Measurements from ENCODE around the gene CORO2B. TPM values are rescaled to one million over a fixed set of nuclear protein-coding genes. Genes with fewer than 3 reads are reported as not detected.

Gene CORO2B
- total and polyA plus RNA-seq, 9 of the 15 experiments (the other 6 are each of a cell fraction or from before 2014, with no cell fraction given), result not detected

- Histone ChIP-seq H2AFZ (ENCODE audit: low read depth, low read length) (no peak overlapping the region), H3K4me1 (replicated peaks in 1 of 2; ENCODE audit: control insufficient read depth in 2 of 2, insufficient read depth in 2 of 2, low read length in 2 of 2) (no peaks in the 10 kb centered on the region), H4K20me1 (replicated peaks; ENCODE audit: control insufficient read depth, insufficient read depth, low read length) (peaks cover 18% of the 10 kb centered on the region), H3K9me3 (replicated peaks; ENCODE audit: control insufficient read depth, insufficient read depth, low read depth, low read length) (no peaks in the 10 kb centered on the region), H3K4me2 (ENCODE audit: insufficient read depth, low read length) (no peak overlapping the region), H3K79me2 (ENCODE audit: control insufficient read depth, insufficient read depth, low read length) (no peaks in the 10 kb centered on the region), H3K4me3 (no peak overlapping the region), H3K36me3 (ENCODE audit: control insufficient read depth, insufficient read depth, low read length) (no peaks in the 10 kb centered on the region), H3K27me3 (ENCODE audit: control insufficient read depth in 2 of 2, insufficient read depth in 2 of 2, low read length in 2 of 2) (peaks cover 7 to 66% of the 10 kb centered on the region in 2 experiments; a peak in 4 of 5 replicates), H3K27ac (ENCODE audit: extremely low read depth, low read depth, low read length) (no peak overlapping the region), H3K9ac (ENCODE audit: insufficient read depth in 1 of 2, low read depth in 2 of 2, low read length in 2 of 2) (no peak overlapping the region), H3K9me1 (ENCODE audit: control insufficient read depth, insufficient read depth, low read length) (no peaks in the 10 kb centered on the region)
- CTCF ChIA-PET (ENCODE audit: low intra/inter-chr PET ratio), result no interaction called here
- no TSS peak for BruUV-seq (replicated peaks)
- no peak for DNase-seq (ENCODE audit: extremely low read depth in 1 of 4, low spot score in 3 of 4)
- TF ChIP-seq ASH1L (IDR thresholded peaks at IDR 0.05; ENCODE audit: borderline replicate concordance, low read depth, partially characterized antibody) (no peak), ZZZ3 (IDR thresholded peaks at IDR 0.05) (no peak), GABPA (tag; conservative IDR thresholded peaks at IDR 0.05; ENCODE audit: low read depth) (no peak), E2F8 (IDR thresholded peaks at IDR 0.05; ENCODE audit: low read depth, partially characterized antibody) (no peak), NFYB (IDR thresholded peaks at IDR 0.05; ENCODE audit: extremely low read depth, insufficient read length) (no peak), XRCC4 (IDR thresholded peaks at IDR 0.05; ENCODE audit: extremely low read depth, insufficient read depth, insufficient read length) (no peak), KDM1A (IDR thresholded peaks at IDR 0.05) (no peak), E4F1 (CRISPR knock-in tag; IDR thresholded peaks at IDR 0.05; ENCODE audit: borderline replicate concordance) (no peak), PHF8 (IDR thresholded peaks at IDR 0.05; ENCODE audit: borderline replicate concordance, low read length) (no peak), CGGBP1 (CRISPR knock-in tag; IDR thresholded peaks at IDR 0.05) (no peak), FOSL1 (tag; conservative IDR thresholded peaks at IDR 0.05) (no peak), CBX3 (IDR thresholded peaks at IDR 0.05; ENCODE audit: borderline replicate concordance in 1 of 2, low read length in 2 of 2) (no peak)
- ATAC-seq, result no peak
- FAIRE-seq, result no peak
- under 1% methylated on average over 10 of the region's 10 CpGs for WGBS (ENCODE audit: insufficient coverage, low coverage, missing lambda C conversion rate)
- intact Hi-C loops (cut with micrococcal nuclease), result no loop called here
- POLR2A ChIA-PET, result no interaction called here
- in situ Hi-C loops (cut with MboI), result no loop called here
Observed at GRCh38 chr15:68633231-68634121, 54.7 kb downstream of the CORO2B start.

Data from K562 (cell line).